Measurements from ENCODE around the gene HNRNPR. TPM values are rescaled to one million over a fixed set of nuclear protein-coding genes. Genes with fewer than 3 reads are reported as not detected.
A peak's percentile ranks its signal among the peaks of the same experiment; 100 is the strongest.

HNRNPR gene
- total RNA-seq: 10 to 100 TPM; 59.8 to 75.7 (median 69.4) TPM

DNA sequence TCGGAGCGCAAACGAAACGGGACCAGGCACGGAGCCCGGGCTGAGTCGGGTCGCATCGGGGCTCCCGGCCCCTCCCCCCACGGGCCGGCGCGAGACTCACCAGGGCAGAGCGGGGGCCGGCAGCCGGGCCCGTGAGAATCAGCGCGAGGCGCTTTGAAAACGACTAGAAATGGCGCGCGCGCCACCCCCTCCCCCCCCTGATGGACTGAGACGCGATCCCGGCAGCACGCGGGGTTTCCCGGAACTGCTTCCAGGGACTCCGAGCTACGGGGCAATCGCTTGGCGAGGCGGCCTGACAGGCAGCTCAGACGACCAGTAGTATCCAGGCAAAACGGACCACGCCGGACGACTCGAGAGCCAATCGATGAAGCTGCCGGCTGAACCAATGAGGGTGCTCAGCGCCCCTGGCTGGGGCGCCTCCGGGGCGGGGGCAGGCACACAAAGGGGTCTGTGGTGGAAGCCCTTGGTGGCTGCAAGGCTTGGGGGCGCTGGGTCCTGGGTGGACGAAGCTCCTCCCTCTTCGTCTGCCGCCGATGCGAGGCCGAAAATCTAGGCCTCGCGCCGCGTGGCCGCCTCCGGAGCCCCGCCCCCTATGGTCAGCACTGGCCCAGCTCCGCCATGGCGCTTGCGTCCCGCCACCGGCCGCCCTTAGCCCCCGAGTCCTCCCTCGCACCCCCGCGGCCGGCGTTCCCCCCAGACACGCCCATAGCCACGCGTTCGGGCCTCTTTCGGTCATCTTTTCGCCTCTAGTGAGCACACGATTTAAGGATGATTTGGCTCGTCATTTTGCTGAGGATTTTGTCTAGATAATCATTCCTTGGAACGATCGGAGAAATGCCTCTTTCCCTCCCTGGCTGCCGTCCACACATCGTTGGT, at the start of gene HNRNPR:
TSS of gene HNRNPR (minus strand) at position 174 of the 876 bp plus-strand sequence. CDS start 3,276 bp downstream, outside the sequence.
- 1% methylated on average over 23 of the region's 87 CpGs for WGBS
- H3K27me3 ChIP-seq: no peaks in the 10 kb centered on the region
- no peaks in the 10 kb centered on the region for H3K36me3 ChIP-seq
- peak within 1 kb of the TSS; percentile 76 to 94 (median 83) for H3K4me3 ChIP-seq
- peaks cover 37 to 50% (median 47%) of the 10 kb centered on the region in 4 donors for H3K4me1 ChIP-seq
- no peak for TF ChIP-seq EP300 (IDR thresholded peaks at IDR 0.05)
- peak; percentile 75 to 85 for TF ChIP-seq POLR2AphosphoS5 (IDR thresholded peaks at IDR 0.05)
- TF ChIP-seq, protein P1, sequence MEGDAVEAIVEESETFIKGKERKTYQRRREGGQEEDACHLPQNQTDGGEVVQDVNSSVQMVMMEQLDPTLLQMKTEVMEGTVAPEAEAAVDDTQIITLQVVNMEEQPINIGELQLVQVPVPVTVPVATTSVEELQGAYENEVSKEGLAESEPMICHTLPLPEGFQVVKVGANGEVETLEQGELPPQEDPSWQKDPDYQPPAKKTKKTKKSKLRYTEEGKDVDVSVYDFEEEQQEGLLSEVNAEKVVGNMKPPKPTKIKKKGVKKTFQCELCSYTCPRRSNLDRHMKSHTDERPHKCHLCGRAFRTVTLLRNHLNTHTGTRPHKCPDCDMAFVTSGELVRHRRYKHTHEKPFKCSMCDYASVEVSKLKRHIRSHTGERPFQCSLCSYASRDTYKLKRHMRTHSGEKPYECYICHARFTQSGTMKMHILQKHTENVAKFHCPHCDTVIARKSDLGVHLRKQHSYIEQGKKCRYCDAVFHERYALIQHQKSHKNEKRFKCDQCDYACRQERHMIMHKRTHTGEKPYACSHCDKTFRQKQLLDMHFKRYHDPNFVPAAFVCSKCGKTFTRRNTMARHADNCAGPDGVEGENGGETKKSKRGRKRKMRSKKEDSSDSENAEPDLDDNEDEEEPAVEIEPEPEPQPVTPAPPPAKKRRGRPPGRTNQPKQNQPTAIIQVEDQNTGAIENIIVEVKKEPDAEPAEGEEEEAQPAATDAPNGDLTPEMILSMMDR (IDR thresholded peaks at IDR 0.05): peak in 1 of 3 experiments; percentile 23
- TF ChIP-seq POLR2A (IDR thresholded peaks at IDR 0.05; ENCODE audit: low read depth): peak; percentile 87
- intact Hi-C loops (cut with DNase I): loop anchor here (1.0 to 10.0 kb wide), 3 partner anchors 24 to 190 kb away; partner anchors contain the start of gene E2F2
- H3K27ac ChIP-seq (replicated peaks in 1 of 4): peak within 1 kb of the TSS; percentile 95 to 100 (median 96)
- peak; percentile 100 for DNase-seq (ENCODE audit: extremely low spot score)
- no peaks in the 10 kb centered on the region for H3K9me3 ChIP-seq

DNA sequence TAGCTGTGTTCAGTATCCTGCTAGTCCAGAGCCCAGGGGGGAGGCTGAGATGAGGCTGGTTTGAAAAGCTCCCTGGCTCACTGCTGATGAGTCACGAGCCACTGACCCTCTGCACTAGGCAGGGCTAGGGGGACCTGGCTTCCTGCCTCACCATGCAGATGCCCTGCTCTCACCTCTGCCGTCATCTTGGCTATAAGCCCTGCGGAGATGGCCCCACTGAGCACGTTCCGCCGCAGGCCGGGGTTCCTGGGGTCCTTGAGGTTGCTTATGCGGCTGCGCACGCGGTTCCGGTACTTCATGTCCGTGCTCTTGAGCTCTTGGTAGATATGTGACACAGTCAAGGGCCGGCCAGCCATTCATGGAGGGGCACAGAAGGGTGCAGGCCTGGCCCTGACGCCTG, 49.6 kb upstream of the HNRNPR start:
- Histone ChIP-seq H3K9me3 (no peaks in the 10 kb centered on the region), H3K27ac (replicated peaks in 1 of 4) (peak overlapping the region; percentile 59 to 84 (median 74)), H3K4me1 (peaks cover 25 to 30% (median 27%) of the 10 kb centered on the region in 4 donors), H3K4me3 (no peak overlapping the region), H3K27me3 (no peaks in the 10 kb centered on the region), H3K36me3 (peaks cover 0 to 27% (median 1%) of the 10 kb centered on the region in 4 donors)
- WGBS: 92% methylated on average over 14 of the region's 15 CpGs
- no peak for DNase-seq (ENCODE audit: extremely low spot score)
- intact Hi-C loops (cut with DNase I): no loop called here
- TF ChIP-seq POLR2A (IDR thresholded peaks at IDR 0.05; ENCODE audit: low read depth): no peak
- TF ChIP-seq, protein P1 (IDR thresholded peaks at IDR 0.05): no peak
- TF ChIP-seq POLR2AphosphoS5 (IDR thresholded peaks at IDR 0.05): no peak
- no peak for TF ChIP-seq EP300 (IDR thresholded peaks at IDR 0.05)

DNA sequence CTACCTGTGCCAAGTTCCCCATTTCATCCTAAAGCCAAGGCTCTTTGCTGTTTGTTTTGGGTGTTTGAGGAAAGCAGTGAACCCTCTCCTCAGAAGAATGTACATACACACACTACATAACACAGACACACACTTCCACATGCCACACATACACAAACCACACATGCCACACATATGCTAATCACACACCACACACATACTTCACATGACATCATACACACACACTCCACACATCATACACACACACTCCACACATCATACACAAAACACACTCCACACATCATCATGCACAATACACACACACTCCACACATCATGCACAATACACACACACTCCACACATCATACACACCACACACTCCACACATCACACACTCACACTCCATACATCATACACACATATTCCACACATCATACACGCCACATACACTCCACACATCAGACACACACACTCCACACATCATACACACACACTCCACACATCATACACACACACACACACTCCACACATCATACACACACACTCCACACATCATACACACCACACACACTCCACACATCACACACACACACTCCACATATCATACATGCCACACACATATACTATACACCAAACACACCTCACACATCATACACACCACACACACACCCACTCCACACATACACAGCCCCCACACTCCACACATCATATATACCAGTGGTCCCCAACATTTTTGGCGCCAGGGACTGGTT, 48.2 kb upstream of the HNRNPR start:
- H3K27ac ChIP-seq (replicated peaks in 1 of 4): no peak overlapping the region
- DNase-seq (ENCODE audit: extremely low spot score): no peak
- intact Hi-C loops (cut with DNase I): no loop called here
- H3K27me3 ChIP-seq: no peaks in the 10 kb centered on the region
- peaks cover 25 to 30% (median 27%) of the 10 kb centered on the region in 4 donors for H3K4me1 ChIP-seq
- no peak overlapping the region for H3K4me3 ChIP-seq
- 78% methylated on average over 2 of the region's 2 CpGs for WGBS
- H3K9me3 ChIP-seq: no peaks in the 10 kb centered on the region
- peaks cover 0 to 23% (median 3%) of the 10 kb centered on the region in 4 donors for H3K36me3 ChIP-seq
- no peak for TF ChIP-seq POLR2AphosphoS5 (IDR thresholded peaks at IDR 0.05)

GRCh38 chr1:23389837-23390321, 45.8 kb upstream of the HNRNPR start:
- 80% methylated on average over 9 of the region's 9 CpGs for WGBS
- intact Hi-C loops (cut with DNase I): no loop called here

More at GRCh38 chr1:23389837-23390321, 45.8 kb upstream of the HNRNPR start:
- Histone ChIP-seq H3K27me3 (no peaks in the 10 kb centered on the region), H3K4me1 (peaks cover 19 to 22% (median 21%) of the 10 kb centered on the region in 4 donors), H3K4me3 (no peak overlapping the region), H3K9me3 (no peaks in the 10 kb centered on the region), H3K27ac (replicated peaks in 1 of 4) (no peak overlapping the region), H3K36me3 (peaks cover 0 to 30% (median 6%) of the 10 kb centered on the region in 4 donors)
- no peak for DNase-seq (ENCODE audit: extremely low spot score)
- TF ChIP-seq POLR2AphosphoS5 (IDR thresholded peaks at IDR 0.05): no peak
- TF ChIP-seq EP300 (IDR thresholded peaks at IDR 0.05): no peak
- TF ChIP-seq POLR2A (IDR thresholded peaks at IDR 0.05; ENCODE audit: low read depth): no peak
- TF ChIP-seq, protein P1 (IDR thresholded peaks at IDR 0.05): no peak
